ENCODE measurements around the gene ARHGEF39.

Gene ARHGEF39

GRCh38 chr9:35651956-35652828 lies 12.8 kb downstream of the ARHGEF39 start:
- no peak for DNase-seq (ENCODE audit: low spot score)
- no peak overlapping the region for H3K4me3 ChIP-seq (ENCODE audit: severe bottlenecking)
- no peak for TF ChIP-seq CTCF (IDR thresholded peaks at IDR 0.05; ENCODE audit: poor library complexity, severe bottlenecking)
- H3K4me1 ChIP-seq (ENCODE audit: insufficient read depth, poor library complexity, severe bottlenecking): peaks cover 13% of the 10 kb centered on the region
- no peaks in the 10 kb centered on the region for H3K9me3 ChIP-seq (ENCODE audit: severe bottlenecking)
- no peaks in the 10 kb centered on the region for H3K27me3 ChIP-seq (ENCODE audit: insufficient read depth, poor library complexity, severe bottlenecking)
- H3K27ac ChIP-seq (ENCODE audit: poor library complexity, severe bottlenecking): peak overlapping the region; percentile 38
- H3K36me3 ChIP-seq (ENCODE audit: low read depth): no peaks in the 10 kb centered on the region
- peak; percentile 80 for ATAC-seq (ENCODE audit: low read depth)

- H3K36me3 ChIP-seq (ENCODE audit: low read depth): no peaks in the 10 kb centered on the region
- peak within 1 kb of the TSS; percentile 38 for H3K27ac ChIP-seq (ENCODE audit: poor library complexity, severe bottlenecking)
- no peak within 1 kb of the TSS for H3K4me3 ChIP-seq (ENCODE audit: severe bottlenecking)
- TF ChIP-seq CTCF (IDR thresholded peaks at IDR 0.05; ENCODE audit: poor library complexity, severe bottlenecking): no peak
- H3K4me1 ChIP-seq (ENCODE audit: insufficient read depth, poor library complexity, severe bottlenecking): peaks cover 16% of the 10 kb centered on the region
- H3K9me3 ChIP-seq (ENCODE audit: severe bottlenecking): no peaks in the 10 kb centered on the region
- no peaks in the 10 kb centered on the region for H3K27me3 ChIP-seq (ENCODE audit: insufficient read depth, poor library complexity, severe bottlenecking)
- DNase-seq (ENCODE audit: low spot score) (no peak), ATAC-seq (ENCODE audit: low read depth) (no peak)
These were observed 14.4 kb downstream of the ARHGEF39 start, which contains the start of gene SIT1 for GRCh38 chr9:35650341-35651158. TSS of gene SIT1 (minus strand) at chr9:35650931. CDS start at chr9:35650853, 78 bp downstream.

- no peak for TF ChIP-seq CTCF (IDR thresholded peaks at IDR 0.05; ENCODE audit: poor library complexity, severe bottlenecking)
- H3K9me3 ChIP-seq (ENCODE audit: severe bottlenecking): no peaks in the 10 kb centered on the region
- H3K4me3 ChIP-seq (ENCODE audit: severe bottlenecking): no peak overlapping the region
- H3K36me3 ChIP-seq (ENCODE audit: low read depth): no peaks in the 10 kb centered on the region
- H3K27me3 ChIP-seq (ENCODE audit: insufficient read depth, poor library complexity, severe bottlenecking): no peaks in the 10 kb centered on the region
- no peak overlapping the region for H3K27ac ChIP-seq (ENCODE audit: poor library complexity, severe bottlenecking)
- H3K4me1 ChIP-seq (ENCODE audit: insufficient read depth, poor library complexity, severe bottlenecking): peaks cover 17% of the 10 kb centered on the region
- DNase-seq (ENCODE audit: low spot score): no peak
- ATAC-seq (ENCODE audit: low read depth): no peak
These were observed 15.3 kb downstream of the ARHGEF39 start for GRCh38 chr9:35649431-35650340.

GRCh38 chr9:35646533-35647265 lies 18.3 kb downstream of the ARHGEF39 start:
- Histone ChIP-seq H3K9me3 (ENCODE audit: severe bottlenecking) (no peaks in the 10 kb centered on the region), H3K27me3 (ENCODE audit: insufficient read depth, poor library complexity, severe bottlenecking) (no peaks in the 10 kb centered on the region), H3K4me3 (ENCODE audit: severe bottlenecking) (peak overlapping the region; percentile 48), H3K36me3 (ENCODE audit: low read depth) (no peaks in the 10 kb centered on the region), H3K4me1 (ENCODE audit: insufficient read depth, poor library complexity, severe bottlenecking) (peaks cover 3% of the 10 kb centered on the region), H3K27ac (ENCODE audit: poor library complexity, severe bottlenecking) (peak overlapping the region; percentile 85)
- TF ChIP-seq CTCF (IDR thresholded peaks at IDR 0.05; ENCODE audit: poor library complexity, severe bottlenecking): peak; percentile 97
- DNase-seq (ENCODE audit: low spot score): peak; percentile 90
- ATAC-seq (ENCODE audit: low read depth): peak; percentile 91

All from RWPE2 (cell line).